ENCODE results near the gene BEST1. TPM values are rescaled to one million over a fixed set of nuclear protein-coding genes. Genes with fewer than 3 reads are reported as not detected.
"Not testable (repeated sequence)": the region's sequence is repeated elsewhere in the genome, so short reads cannot be mapped to it uniquely, and the experiment has no call there.

BEST1 gene
- total RNA-seq, 1 donor: 2.3 TPM

DNA sequence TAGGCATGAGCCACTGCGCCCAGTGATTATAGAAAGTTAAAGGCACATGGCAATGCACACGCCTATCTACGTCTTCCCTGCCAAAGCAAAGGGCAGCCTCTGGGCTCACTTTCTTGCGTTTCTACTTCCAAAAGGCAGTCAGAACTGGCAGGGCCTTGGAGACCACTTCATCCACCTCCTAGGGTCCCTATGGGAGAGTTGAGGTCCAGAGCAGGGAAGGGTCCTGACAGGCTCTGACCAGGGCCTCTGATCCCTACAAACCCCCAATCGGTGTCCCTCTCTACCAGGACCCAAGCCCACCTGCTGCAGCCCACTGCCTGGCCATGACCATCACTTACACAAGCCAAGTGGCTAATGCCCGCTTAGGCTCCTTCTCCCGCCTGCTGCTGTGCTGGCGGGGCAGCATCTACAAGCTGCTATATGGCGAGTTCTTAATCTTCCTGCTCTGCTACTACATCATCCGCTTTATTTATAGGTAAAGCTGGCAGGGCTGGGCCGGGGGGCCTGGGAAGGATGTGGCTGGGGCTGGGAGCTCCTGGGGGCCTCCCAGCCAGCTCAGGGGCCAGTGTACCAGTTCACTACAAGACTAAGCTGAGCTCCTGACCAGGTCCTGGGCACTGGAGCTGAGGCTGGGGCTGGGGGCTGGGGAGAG, 1.5 kb downstream of the BEST1 start:
- H3K4me1 ChIP-seq (ENCODE audit: insufficient read depth, low read length): peaks cover 22% of the 10 kb centered on the region
- no peaks in the 10 kb centered on the region for H3K27me3 ChIP-seq (ENCODE audit: insufficient read depth, low read length)
- H3K4me3 ChIP-seq (ENCODE audit: low read length): no peak overlapping the region
- no peaks in the 10 kb centered on the region for H3K9me3 ChIP-seq (ENCODE audit: low read depth, low read length)

- peaks cover 32% of the 10 kb centered on the region for H3K4me1 ChIP-seq (ENCODE audit: insufficient read depth, low read length)
Observed at GRCh38 chr11:61952882-61953281, 2.7 kb downstream of the BEST1 start.

DNA sequence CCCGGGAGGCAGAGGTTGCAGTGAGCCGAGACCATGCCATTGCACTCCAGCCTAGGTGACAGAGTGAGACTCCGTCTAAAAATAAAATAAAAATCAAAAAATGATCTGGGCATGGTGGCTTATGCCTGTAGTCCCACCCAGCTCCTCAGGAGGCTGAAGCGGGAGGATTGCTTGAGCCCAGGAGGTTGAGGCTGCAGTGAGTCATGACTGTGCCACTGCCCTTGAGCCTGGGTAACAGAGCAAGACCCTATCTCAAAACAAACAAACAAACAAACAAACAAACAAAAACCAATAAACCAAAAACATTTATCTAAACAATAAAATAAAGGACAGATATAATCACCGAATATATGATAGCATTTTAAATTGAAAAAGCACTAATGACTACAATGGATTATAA, 3.5 kb downstream of the BEST1 start:
- H3K27me3 ChIP-seq (ENCODE audit: insufficient read depth, low read length); H3K9me3 ChIP-seq (ENCODE audit: low read depth, low read length); H3K4me3 ChIP-seq (ENCODE audit: low read length): not testable (repeated sequence)
- H3K4me1 ChIP-seq (ENCODE audit: insufficient read depth, low read length): peaks cover 37% of the 10 kb centered on the region

More at GRCh38 chr11:61952882-61953281, 2.7 kb downstream of the BEST1 start:
- H3K4me3 ChIP-seq (ENCODE audit: low read length): no peak overlapping the region
- no peaks in the 10 kb centered on the region for H3K27me3 ChIP-seq (ENCODE audit: insufficient read depth, low read length)
- no peaks in the 10 kb centered on the region for H3K9me3 ChIP-seq (ENCODE audit: low read depth, low read length)

DNA sequence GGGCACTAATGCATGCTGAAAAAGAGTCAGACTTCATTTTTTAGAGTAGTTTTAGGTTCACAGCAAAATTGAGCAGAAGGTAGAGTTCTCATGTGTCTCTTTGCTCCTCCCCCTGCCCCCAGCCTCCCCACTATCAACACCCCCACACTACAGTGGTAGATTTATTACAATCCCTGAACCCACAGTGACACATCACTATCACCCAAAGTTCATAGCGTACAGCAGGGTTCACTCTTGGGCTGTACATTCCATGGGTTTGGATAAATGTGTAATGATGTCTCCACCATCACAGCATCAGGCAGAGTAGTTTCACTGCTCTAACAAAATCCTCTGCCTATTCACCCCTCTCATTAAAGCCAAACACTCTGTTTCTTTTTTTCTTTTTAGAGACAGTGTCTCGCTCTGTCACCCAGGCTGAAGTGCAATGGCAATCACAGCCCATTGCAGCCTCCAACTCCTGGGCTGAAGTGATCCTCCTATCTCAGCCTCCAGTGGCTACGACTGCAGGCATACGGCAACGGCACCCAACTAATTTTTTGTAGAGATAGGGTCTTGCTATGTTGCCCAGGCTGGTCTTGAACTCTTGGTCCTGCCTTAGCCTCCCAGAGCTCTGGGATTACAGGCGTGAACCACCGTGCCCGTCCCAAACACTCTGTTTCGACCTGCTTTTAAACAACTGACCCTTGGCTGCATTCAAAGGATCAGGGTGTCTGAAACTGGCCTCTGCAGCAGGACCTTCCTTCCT, 4.1 kb downstream of the BEST1 start:
- Histone ChIP-seq H3K9me3 (ENCODE audit: low read depth, low read length) (no peaks in the 10 kb centered on the region), H3K27me3 (ENCODE audit: insufficient read depth, low read length) (no peaks in the 10 kb centered on the region), H3K4me1 (ENCODE audit: insufficient read depth, low read length) (peaks cover 44% of the 10 kb centered on the region), H3K4me3 (ENCODE audit: low read length) (no peak overlapping the region)

GRCh38 chr11:61954851-61955421, 4.8 kb downstream of the BEST1 start:
- no peaks in the 10 kb centered on the region for H3K9me3 ChIP-seq (ENCODE audit: low read depth, low read length)
- H3K27me3 ChIP-seq (ENCODE audit: insufficient read depth, low read length): no peaks in the 10 kb centered on the region
- H3K4me3 ChIP-seq (ENCODE audit: low read length): peak overlapping the region; percentile 42

DNA sequence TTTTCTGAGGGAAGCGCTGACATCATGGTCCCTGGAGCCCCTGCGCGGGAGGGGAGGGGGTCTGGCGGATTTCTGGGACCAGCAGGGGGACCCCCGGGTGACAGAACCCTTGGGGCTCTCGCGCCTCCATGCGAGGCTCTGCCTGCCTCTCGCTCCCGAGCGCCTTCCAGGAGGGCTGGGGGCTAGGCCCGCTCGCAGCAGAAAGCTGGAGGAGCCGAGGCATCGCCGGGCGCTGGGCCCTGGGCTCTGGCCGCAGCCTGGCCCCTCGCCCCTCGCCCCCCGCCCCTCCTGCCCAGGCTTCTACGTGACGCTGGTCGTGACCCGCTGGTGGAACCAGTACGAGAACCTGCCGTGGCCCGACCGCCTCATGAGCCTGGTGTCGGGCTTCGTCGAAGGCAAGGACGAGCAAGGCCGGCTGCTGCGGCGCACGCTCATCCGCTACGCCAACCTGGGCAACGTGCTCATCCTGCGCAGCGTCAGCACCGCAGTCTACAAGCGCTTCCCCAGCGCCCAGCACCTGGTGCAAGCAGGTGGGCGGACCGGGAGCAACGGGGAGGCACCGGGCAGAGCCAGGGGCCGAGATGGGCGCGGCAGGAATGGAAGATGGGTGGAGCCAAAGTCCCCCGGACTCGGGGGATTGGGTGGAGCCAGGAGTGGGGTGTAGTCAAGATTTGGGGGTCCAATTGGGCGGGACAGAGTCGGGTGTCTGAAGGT, 5.4 kb downstream of the BEST1 start:
- no peaks in the 10 kb centered on the region for H3K27me3 ChIP-seq (ENCODE audit: insufficient read depth, low read length)
- peak overlapping the region; percentile 42 for H3K4me3 ChIP-seq (ENCODE audit: low read length)
- H3K4me1 ChIP-seq (ENCODE audit: insufficient read depth, low read length): peaks cover 51% of the 10 kb centered on the region
- H3K9me3 ChIP-seq (ENCODE audit: low read depth, low read length): no peaks in the 10 kb centered on the region

More at GRCh38 chr11:61954851-61955421, 4.8 kb downstream of the BEST1 start:
- peaks cover 46% of the 10 kb centered on the region for H3K4me1 ChIP-seq (ENCODE audit: insufficient read depth, low read length)

- Histone ChIP-seq H3K9me3 (ENCODE audit: low read depth, low read length) (no peaks in the 10 kb centered on the region), H3K27me3 (ENCODE audit: insufficient read depth, low read length) (no peaks in the 10 kb centered on the region), H3K4me1 (ENCODE audit: insufficient read depth, low read length) (peaks cover 55% of the 10 kb centered on the region), H3K4me3 (ENCODE audit: low read length) (peak overlapping the region; percentile 42)
Observed at GRCh38 chr11:61956191-61957020, 6.3 kb downstream of the BEST1 start.

DNA sequence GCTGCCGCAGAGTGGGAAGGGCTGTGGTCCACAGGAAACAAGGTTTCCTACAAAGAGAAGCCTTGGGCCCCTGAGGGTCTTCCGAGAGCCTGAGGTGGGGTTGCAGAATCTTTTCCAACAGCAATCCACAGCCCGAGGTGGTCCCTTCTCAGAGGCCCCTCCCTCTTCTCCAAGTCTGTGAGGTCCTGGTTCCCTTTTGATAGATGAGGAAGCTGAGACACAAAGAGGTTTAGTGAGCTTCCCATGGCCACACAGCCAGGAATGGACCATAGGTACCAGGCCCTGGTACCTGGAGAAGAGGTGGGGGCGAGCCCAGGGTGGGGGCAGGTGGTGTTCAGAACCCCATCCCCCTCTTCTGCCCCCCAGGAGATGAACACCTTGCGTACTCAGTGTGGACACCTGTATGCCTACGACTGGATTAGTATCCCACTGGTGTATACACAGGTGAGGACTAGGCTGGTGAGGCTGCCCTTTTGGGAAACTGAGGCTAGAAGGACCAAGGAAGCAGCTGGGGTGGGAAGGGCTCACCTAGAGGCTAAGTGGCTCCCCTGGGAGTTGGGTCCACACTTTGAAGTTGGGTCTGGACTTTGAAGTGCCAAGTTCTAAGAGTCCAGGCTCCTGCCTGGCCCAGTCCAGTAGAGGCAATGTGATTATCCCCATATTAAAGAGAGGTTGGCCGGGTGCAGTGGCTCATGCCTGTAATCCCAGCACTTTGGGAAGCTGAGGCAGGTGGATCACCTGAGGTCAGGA, 7.0 kb downstream of the BEST1 start:
- Histone ChIP-seq H3K4me3 (ENCODE audit: low read length) (no peak overlapping the region), H3K4me1 (ENCODE audit: insufficient read depth, low read length) (peaks cover 63% of the 10 kb centered on the region), H3K9me3 (ENCODE audit: low read depth, low read length) (no peaks in the 10 kb centered on the region), H3K27me3 (ENCODE audit: insufficient read depth, low read length) (no peaks in the 10 kb centered on the region)

DNA sequence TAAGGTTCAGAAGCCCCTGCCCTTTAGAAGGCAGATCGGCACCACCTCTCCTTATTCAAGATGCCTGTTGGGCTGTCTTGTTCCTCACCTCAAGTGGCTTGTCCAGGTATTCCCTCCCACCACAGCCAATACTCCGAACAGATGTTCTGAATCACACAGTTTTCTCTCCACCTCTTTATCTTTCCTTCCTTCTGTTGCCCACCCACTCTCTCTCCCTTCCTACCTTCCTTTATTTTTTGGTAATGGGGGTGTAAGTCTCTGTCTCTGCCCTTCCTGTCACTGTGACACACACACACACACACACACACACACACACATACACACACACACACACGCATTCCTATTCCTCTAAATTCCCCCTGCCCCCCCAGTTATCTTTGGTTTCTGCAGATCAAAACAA, 8.4 kb downstream of the BEST1 start:
- Histone ChIP-seq H3K27me3 (ENCODE audit: insufficient read depth, low read length) (no peaks in the 10 kb centered on the region), H3K9me3 (ENCODE audit: low read depth, low read length) (no peaks in the 10 kb centered on the region), H3K4me1 (ENCODE audit: insufficient read depth, low read length) (peaks cover 77% of the 10 kb centered on the region), H3K4me3 (ENCODE audit: low read length) (no peak overlapping the region)

DNA sequence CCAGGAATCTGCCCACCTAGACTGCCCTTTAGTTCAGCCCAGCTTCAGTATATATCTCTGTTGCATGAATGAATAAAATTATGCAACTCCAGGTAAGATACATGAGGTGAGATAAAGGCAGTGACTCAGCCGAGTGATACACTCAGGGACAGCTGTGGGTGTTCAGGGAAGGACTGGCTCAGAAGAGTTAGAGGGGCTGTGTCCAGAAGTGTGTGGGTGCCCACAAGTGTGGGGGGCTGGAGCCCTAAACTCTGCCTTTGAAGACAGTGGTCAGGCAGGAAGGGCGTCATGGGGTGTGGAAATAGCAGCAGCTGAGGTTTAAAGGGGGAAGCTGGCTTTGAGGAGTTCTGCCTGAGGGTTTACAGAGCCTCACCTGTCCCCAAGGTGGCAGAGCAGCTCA, 9.0 kb downstream of the BEST1 start:
- Histone ChIP-seq H3K4me1 (ENCODE audit: insufficient read depth, low read length) (peaks cover 80% of the 10 kb centered on the region), H3K9me3 (ENCODE audit: low read depth, low read length) (no peaks in the 10 kb centered on the region), H3K4me3 (ENCODE audit: low read length) (no peak overlapping the region), H3K27me3 (ENCODE audit: insufficient read depth, low read length) (no peaks in the 10 kb centered on the region)

DNA sequence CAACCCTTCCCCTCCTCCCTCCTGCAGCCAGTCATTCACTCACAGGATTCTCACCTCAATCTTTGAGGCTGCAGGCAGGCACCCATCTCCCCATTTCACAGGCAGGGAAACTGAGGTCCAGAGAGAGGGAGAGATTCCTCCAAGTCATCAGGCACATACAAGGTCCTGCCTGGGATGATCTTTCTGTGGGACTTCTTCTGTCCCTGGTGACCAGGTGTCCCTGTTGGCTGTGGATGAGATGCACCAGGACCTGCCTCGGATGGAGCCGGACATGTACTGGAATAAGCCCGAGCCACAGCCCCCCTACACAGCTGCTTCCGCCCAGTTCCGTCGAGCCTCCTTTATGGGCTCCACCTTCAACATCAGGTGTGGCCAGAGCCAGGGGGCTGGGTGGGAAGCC, 9.5 kb downstream of the BEST1 start:
- no peak overlapping the region for H3K4me3 ChIP-seq (ENCODE audit: low read length)
- no peaks in the 10 kb centered on the region for H3K27me3 ChIP-seq (ENCODE audit: insufficient read depth, low read length)
- H3K9me3 ChIP-seq (ENCODE audit: low read depth, low read length): no peaks in the 10 kb centered on the region
- peaks cover 80% of the 10 kb centered on the region for H3K4me1 ChIP-seq (ENCODE audit: insufficient read depth, low read length)

- H3K27me3 ChIP-seq (ENCODE audit: insufficient read depth, low read length): no peaks in the 10 kb centered on the region
- peaks cover 85% of the 10 kb centered on the region for H3K4me1 ChIP-seq (ENCODE audit: insufficient read depth, low read length)
- H3K9me3 ChIP-seq (ENCODE audit: low read depth, low read length): no peaks in the 10 kb centered on the region
- H3K4me3 ChIP-seq (ENCODE audit: low read length): no peak overlapping the region
Observed at GRCh38 chr11:61960532-61960931, 10.4 kb downstream of the BEST1 start.

GRCh38 chr11:61961570-61962212, 11.5 kb downstream of the BEST1 start:
- no peak overlapping the region for H3K4me3 ChIP-seq (ENCODE audit: low read length)
- no peaks in the 10 kb centered on the region for H3K27me3 ChIP-seq (ENCODE audit: insufficient read depth, low read length)
- H3K9me3 ChIP-seq (ENCODE audit: low read depth, low read length): no peaks in the 10 kb centered on the region
- H3K4me1 ChIP-seq (ENCODE audit: insufficient read depth, low read length): peaks cover 78% of the 10 kb centered on the region

Measured in mononuclear cell (primary cell).